AG10803 (cell line): ENCODE data around the gene TMEM178B.

ENCODE experiments used
- DNase-seq: peaks from one replicate; pipeline ENCODE4 v3.0.0; 2010; ENCODE audit warnings: low read depth
- H3K4me3 ChIP-seq: 2 replicates; pipeline ENCODE4 v1.5.1; 2011; ENCODE audit warnings: mild to moderate bottlenecking, low read length, control low read depth
- CTCF ChIP-seq: conservative IDR thresholded peaks from 2 replicates; pipeline ENCODE4 v1.5.1; 2011; ENCODE audit warnings: mild to moderate bottlenecking, low read length, control low read depth, inconsistent platforms

TMEM178B gene

GRCh38 chr7:141071260-141071854, 2.5 kb upstream of the TMEM178B start:
- no peak for TF ChIP-seq CTCF
- DNase-seq: no peak
- H3K4me3 ChIP-seq: peak overlapping the region; percentile 46

- TF ChIP-seq CTCF: no peak
- peak overlapping the region; percentile 46 for H3K4me3 ChIP-seq
- DNase-seq: no peak
These were observed 1.9 kb upstream of the TMEM178B start for GRCh38 chr7:141071855-141072547.

- peak overlapping the region; percentile 46 for H3K4me3 ChIP-seq
- peak; percentile 48 for DNase-seq
These were observed 1.2 kb upstream of the TMEM178B start for GRCh38 chr7:141072548-141073172.

GRCh38 chr7:141073173-141073640, 657 bp upstream of the TMEM178B start:
- DNase-seq: peak; percentile 34
- H3K4me3 ChIP-seq: peak overlapping the region; percentile 46
- no peak for TF ChIP-seq CTCF

More at GRCh38 chr7:141072548-141073172, 1.2 kb upstream of the TMEM178B start:
- no peak for TF ChIP-seq CTCF

- H3K4me3 ChIP-seq: peak overlapping the region; percentile 39
- no peak for DNase-seq
- TF ChIP-seq CTCF: no peak
These were observed 513 bp downstream of the TMEM178B start for GRCh38 chr7:141074162-141074991.

- DNase-seq: no peak
- no peak for TF ChIP-seq CTCF
- no peak overlapping the region for H3K4me3 ChIP-seq
These were observed 1.1 kb downstream of the TMEM178B start for GRCh38 chr7:141074997-141075396.
